HepG2 (cell line): ENCODE data around the gene FBLIM1. TPM values are rescaled to one million over a fixed set of nuclear protein-coding genes. Genes with fewer than 3 reads are reported as not detected.

Source experiments
- ARNT2 ChIP-seq: sonication (generic); formaldehyde crosslinking; IDR thresholded peaks from 2 replicates; pipeline ENCODE4 v1.8.0; 2022; ENCODE audit warnings: mild to moderate bottlenecking, low read depth, missing genetic modification reagents, moderate library complexity
- FOXM1 ChIP-seq: sonication (generic); formaldehyde crosslinking; IDR thresholded peaks from 2 replicates; pipeline ENCODE4 v1.5.0; 2020; ENCODE audit warnings: missing genetic modification reagents
- KDM3A ChIP-seq: IDR thresholded peaks from 2 replicates; pipeline ENCODE4 v1.6.1; 2018; ENCODE audit warnings: low read depth, missing compliant biosample characterization
- LCORL ChIP-seq, 2 experiments: fragments of 450-650 bp in 1 of 2; sonication (generic) in 1 of 2; formaldehyde crosslinking in 1 of 2; IDR thresholded peaks; 2 replicates each; pipeline versions ENCODE4 v1.5.0 to v1.6.1; 2017 to 2020; ENCODE audit warnings: antibody characterized with exemption in 1 of 2, missing genetic modification reagents in 1 of 2
- MAX ChIP-seq: IDR thresholded peaks from 2 replicates; pipeline ENCODE4 v1.6.1; 2012; ENCODE audit warnings: inconsistent platforms
- POLR2A ChIP-seq, 2 experiments: IDR thresholded peaks; 2 replicates each; pipeline ENCODE4 v1.6.1; 2011; ENCODE audit warnings: low read depth in 2 of 2, low read length in 2 of 2, mild to moderate bottlenecking in 1 of 2, moderate library complexity in 1 of 2; ENCODE audit not compliant: insufficient read depth in 1 of 2
- SMAD1 ChIP-seq: sonication (generic); formaldehyde crosslinking; IDR thresholded peaks from 2 replicates; pipeline ENCODE4 v1.4.0; 2020; ENCODE audit warnings: missing genetic modification reagents, low read depth, mild to moderate bottlenecking, borderline replicate concordance
- TMF1 ChIP-seq: sonication (generic); formaldehyde crosslinking; IDR thresholded peaks from 2 replicates; pipeline ENCODE4 v1.8.1; 2022; ENCODE audit warnings: low read depth, missing genetic modification reagents
- YY1 ChIP-seq: IDR thresholded peaks from 2 replicates; pipeline ENCODE4 v1.6.1; 2011; ENCODE audit warnings: low read length, low read depth, moderate library complexity, mild to moderate bottlenecking; ENCODE audit not compliant: insufficient read depth, insufficient replicate concordance
- ZBTB38 ChIP-seq: sonication (generic); formaldehyde crosslinking; IDR thresholded peaks from 2 replicates; pipeline ENCODE4 v1.5.1; 2020; ENCODE audit warnings: mild to moderate bottlenecking, missing genetic modification reagents
- ZNF142 ChIP-seq: sonication (generic); formaldehyde crosslinking; IDR thresholded peaks from 2 replicates; pipeline ENCODE4 v1.4.0; 2020; ENCODE audit warnings: missing genetic modification reagents
- ZNF251 ChIP-seq: sonication (generic); formaldehyde crosslinking; IDR thresholded peaks from 2 replicates; pipeline ENCODE4 v1.9.0; 2021; ENCODE audit warnings: mild to moderate bottlenecking, missing genetic modification reagents
- ZNF33A ChIP-seq: sonication (generic); formaldehyde crosslinking; IDR thresholded peaks from 2 replicates; pipeline ENCODE4 v1.5.1; 2020; ENCODE audit warnings: missing genetic modification reagents, mild to moderate bottlenecking, moderate library complexity, borderline replicate concordance
- ZNF383 ChIP-seq: sonication (generic); formaldehyde crosslinking; IDR thresholded peaks from 2 replicates; pipeline ENCODE4 v1.4.0; 2020; ENCODE audit warnings: missing genetic modification reagents, mild to moderate bottlenecking, borderline replicate concordance
- ZNF589 ChIP-seq: sonication (generic); formaldehyde crosslinking; conservative IDR thresholded peaks from 2 replicates; pipeline ENCODE4 v1.8.0; 2022; ENCODE audit warnings: mild to moderate bottlenecking, moderate library complexity, missing genetic modification reagents
- ZNF629 ChIP-seq: sonication (generic); formaldehyde crosslinking; conservative IDR thresholded peaks from 2 replicates; pipeline ENCODE4 v1.5.0; 2020; ENCODE audit warnings: missing genetic modification reagents
- ZNF709 ChIP-seq: sonication (generic); formaldehyde crosslinking; IDR thresholded peaks from 2 replicates; pipeline ENCODE4 v1.5.0; 2020; ENCODE audit warnings: mild to moderate bottlenecking, missing genetic modification reagents
- ZNF747 ChIP-seq: sonication (generic); formaldehyde crosslinking; IDR thresholded peaks from 2 replicates; pipeline ENCODE4 v1.8.1; 2023; ENCODE audit warnings: missing genetic modification reagents, mild to moderate bottlenecking, borderline replicate concordance
- polyA plus RNA-seq, 8 experiments: library from polyadenylated mRNA; depleted of rRNA in 3 of 8; stranded (reverse) in 7 of 8; unstranded in 1 of 8; fragments of >200 nt; fragmentation: Illumina TruSeq in 4 of 8; extraction: Trizol in 4 of 8; gene quantifications; 2 replicates each; pipeline versions ENCODE4 v1.2.1 to v1.2.3, GENCODE V29; 2011 to 2016; ENCODE audit warnings: low read depth in 4 of 8, missing spikeins in 1 of 8, mixed read lengths in 1 of 8; ENCODE audit not compliant: insufficient read depth in 1 of 8
- total RNA-seq, 5 experiments: library from RNA; depleted of rRNA; stranded (reverse); fragments of >200 nt; fragmentation: Illumina TruSeq; extraction: Trizol; gene quantifications; 2 replicates each; pipeline ENCODE4 v1.2.3, GENCODE V29; 2016; ENCODE audit warnings: low read depth in 1 of 5
- TF ChIP-seq, protein P1 (sequence below): sonication (generic); formaldehyde crosslinking; IDR thresholded peaks from 2 replicates; pipeline ENCODE4 v1.8.1; 2023; ENCODE audit warnings: mild to moderate bottlenecking, missing genetic modification reagents
- TF ChIP-seq, protein P2 (sequence below), 2 experiments: sonication (generic) in 1 of 2; formaldehyde crosslinking in 1 of 2; IDR thresholded peaks; 2 replicates each; pipeline versions ENCODE4 v1.4.0 to v1.6.1; 2018 to 2020; ENCODE audit warnings: missing genetic modification reagents in 2 of 2, borderline replicate concordance in 1 of 2, low read depth in 1 of 2, mild to moderate bottlenecking in 1 of 2, missing biosample characterization in 1 of 2

Gene FBLIM1
- total and polyA plus RNA-seq, 2 of the 13 experiments (the other 11 are each of a cell fraction or from before 2014, with no cell fraction given), result 10.6 to 23.0 TPM

GRCh38 chr1:15740924-15741850 is 17.4 kb upstream of the FBLIM1 start (continued):
- TF ChIP-seq ZNF33A (CRISPR knock-in tag), result no peak
- peak; percentile 86 for TF ChIP-seq KDM3A (CRISPR knock-in tag)
- TF ChIP-seq, protein P1, sequence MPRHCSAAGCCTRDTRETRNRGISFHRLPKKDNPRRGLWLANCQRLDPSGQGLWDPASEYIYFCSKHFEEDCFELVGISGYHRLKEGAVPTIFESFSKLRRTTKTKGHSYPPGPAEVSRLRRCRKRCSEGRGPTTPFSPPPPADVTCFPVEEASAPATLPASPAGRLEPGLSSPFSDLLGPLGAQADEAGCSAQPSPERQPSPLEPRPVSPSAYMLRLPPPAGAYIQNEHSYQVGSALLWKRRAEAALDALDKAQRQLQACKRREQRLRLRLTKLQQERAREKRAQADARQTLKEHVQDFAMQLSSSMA (CRISPR knock-in tag), result no peak
- no peak for TF ChIP-seq ZNF383
- no peak for TF ChIP-seq TMF1
- peak; percentile 35; the same call in 1 of the 2 replicates for TF ChIP-seq ARNT2 (CRISPR knock-in tag)
- TF ChIP-seq YY1, result peak; percentile 37
- no peak for TF ChIP-seq FOXM1 (CRISPR knock-in tag)
- no peak for TF ChIP-seq ZNF589 (CRISPR knock-in tag)
- TF ChIP-seq LCORL (IDR thresholded peaks at IDR 0.05), result no peak
- peak; percentile 62 for TF ChIP-seq LCORL (CRISPR knock-in tag; IDR thresholded peaks at IDR 0.05)
- peak; percentile 23; the same call in 1 of the 2 replicates for TF ChIP-seq MAX
- TF ChIP-seq SMAD1 (CRISPR knock-in tag), result peak; percentile 70; the same call in 1 of the 2 replicates
- peak; percentile 41; the same call in 1 of the 2 replicates for TF ChIP-seq ZBTB38 (CRISPR knock-in tag)
- TF ChIP-seq ZNF251 (CRISPR knock-in tag), result no peak
- no peak for TF ChIP-seq POLR2A (IDR thresholded peaks at IDR 0.05; ENCODE audit: insufficient read depth in 1 of 2, low read depth in 2 of 2, low read length in 2 of 2)
- TF ChIP-seq ZNF142 (CRISPR knock-in tag), result no peak
- no peak for TF ChIP-seq ZNF709 (CRISPR knock-in tag)
- TF ChIP-seq, protein P2, sequence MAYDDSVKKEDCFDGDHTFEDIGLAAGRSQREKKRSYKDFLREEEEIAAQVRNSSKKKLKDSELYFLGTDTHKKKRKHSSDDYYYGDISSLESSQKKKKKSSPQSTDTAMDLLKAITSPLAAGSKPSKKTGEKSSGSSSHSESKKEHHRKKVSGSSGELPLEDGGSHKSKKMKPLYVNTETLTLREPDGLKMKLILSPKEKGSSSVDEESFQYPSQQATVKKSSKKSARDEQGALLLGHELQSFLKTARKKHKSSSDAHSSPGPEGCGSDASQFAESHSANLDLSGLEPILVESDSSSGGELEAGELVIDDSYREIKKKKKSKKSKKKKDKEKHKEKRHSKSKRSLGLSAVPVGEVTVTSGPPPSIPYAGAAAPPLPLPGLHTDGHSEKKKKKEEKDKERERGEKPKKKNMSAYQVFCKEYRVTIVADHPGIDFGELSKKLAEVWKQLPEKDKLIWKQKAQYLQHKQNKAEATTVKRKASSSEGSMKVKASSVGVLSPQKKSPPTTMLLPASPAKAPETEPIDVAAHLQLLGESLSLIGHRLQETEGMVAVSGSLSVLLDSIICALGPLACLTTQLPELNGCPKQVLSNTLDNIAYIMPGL (CRISPR knock-in tag; IDR thresholded peaks at IDR 0.05; ENCODE audit: borderline replicate concordance in 1 of 2, low read depth in 1 of 2), result peak; percentile 76 to 86
- no peak for TF ChIP-seq ZNF629 (CRISPR knock-in tag)
- peak; percentile 38; the same call in 1 of the 2 replicates for TF ChIP-seq ZNF747
